Measurements from ENCODE around the gene ABCB8. TPM values are rescaled to one million over a fixed set of nuclear protein-coding genes. Genes with fewer than 3 reads are reported as not detected.
A peak's percentile ranks its signal among the peaks of the same experiment; 100 is the strongest.
"Not testable (repeated sequence)": the region's sequence is repeated elsewhere in the genome, so short reads cannot be mapped to it uniquely, and the experiment has no call there.

Gene ABCB8
- total RNA-seq, 1 experiment from 2014 or later: 32.7 TPM

DNA sequence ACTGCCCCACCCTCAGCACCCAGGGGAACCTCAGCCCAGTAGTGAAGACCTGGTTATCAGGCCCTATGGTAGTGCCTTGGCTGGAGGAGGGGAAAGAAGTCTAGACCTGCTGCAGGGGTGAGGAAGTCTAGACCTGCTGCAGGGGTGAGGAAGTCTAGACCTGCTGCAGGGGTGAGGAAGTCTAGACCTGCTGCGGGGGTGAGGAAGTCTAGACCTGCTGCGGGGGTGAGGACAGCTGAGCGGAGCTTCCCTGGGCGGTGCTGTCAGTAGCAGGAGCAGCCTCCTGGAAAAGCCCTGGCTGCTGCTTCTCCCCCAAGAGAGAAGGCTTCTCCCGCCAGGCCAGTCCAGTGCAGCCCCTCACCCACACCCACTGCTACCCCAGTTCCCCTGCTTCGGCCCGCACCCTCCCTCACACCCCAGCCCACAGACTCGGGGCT lies 31.2 kb upstream of the ABCB8 start:
- no peak for DNase-seq (ENCODE audit: extremely low read depth, low read depth)

DNA sequence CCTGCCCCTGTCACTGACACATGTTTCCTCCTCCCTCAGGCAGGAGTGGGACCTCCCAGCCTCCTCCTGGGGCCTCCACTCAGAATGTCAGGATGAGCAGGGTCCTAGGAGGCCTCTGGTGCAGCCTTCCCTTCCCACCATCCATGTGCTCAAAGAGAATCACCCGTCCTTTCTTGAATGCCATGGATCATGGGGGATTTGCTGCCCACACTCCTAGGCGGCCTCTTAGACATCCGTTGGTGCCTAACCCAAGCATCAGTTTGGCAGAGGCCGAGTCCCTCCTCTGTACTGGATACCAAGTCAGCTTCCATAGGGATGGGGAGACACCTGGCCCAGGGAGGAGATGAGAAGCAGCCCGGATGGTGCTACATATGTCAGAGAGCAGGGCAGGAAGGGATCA lies 30.4 kb upstream of the ABCB8 start:
- DNase-seq (ENCODE audit: extremely low read depth, low read depth): no peak

DNA sequence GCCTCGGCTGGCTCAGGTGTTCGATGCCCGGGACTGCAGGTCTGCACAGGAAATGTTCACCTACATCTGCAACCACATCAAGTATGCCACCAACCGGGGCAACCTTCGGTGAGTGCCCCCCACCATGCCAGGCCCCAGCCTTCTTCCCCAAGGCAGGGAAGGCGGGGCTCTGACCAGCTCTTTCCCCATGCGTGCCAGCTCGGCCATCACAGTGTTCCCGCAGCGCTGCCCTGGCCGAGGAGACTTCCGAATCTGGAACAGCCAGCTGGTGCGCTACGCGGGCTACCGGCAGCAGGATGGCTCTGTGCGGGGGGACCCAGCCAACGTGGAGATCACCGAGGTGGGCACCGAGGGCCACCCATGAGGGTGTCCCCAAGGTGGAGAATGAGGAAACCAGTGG lies 29.9 kb upstream of the ABCB8 start:
- DNase-seq (ENCODE audit: extremely low read depth, low read depth): no peak

DNA sequence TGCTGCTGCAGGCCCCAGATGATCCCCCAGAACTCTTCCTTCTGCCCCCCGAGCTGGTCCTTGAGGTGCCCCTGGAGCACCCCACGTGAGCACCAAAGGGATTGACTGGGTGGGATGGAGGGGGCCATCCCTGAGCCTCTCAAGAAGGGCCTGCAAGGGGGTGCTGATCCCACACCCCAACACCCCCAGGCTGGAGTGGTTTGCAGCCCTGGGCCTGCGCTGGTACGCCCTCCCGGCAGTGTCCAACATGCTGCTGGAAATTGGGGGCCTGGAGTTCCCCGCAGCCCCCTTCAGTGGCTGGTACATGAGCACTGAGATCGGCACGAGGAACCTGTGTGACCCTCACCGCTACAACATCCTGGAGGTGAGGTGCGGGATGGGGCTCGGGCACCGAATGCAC lies 29.2 kb upstream of the ABCB8 start:
- no peak for DNase-seq (ENCODE audit: extremely low read depth, low read depth)

DNA sequence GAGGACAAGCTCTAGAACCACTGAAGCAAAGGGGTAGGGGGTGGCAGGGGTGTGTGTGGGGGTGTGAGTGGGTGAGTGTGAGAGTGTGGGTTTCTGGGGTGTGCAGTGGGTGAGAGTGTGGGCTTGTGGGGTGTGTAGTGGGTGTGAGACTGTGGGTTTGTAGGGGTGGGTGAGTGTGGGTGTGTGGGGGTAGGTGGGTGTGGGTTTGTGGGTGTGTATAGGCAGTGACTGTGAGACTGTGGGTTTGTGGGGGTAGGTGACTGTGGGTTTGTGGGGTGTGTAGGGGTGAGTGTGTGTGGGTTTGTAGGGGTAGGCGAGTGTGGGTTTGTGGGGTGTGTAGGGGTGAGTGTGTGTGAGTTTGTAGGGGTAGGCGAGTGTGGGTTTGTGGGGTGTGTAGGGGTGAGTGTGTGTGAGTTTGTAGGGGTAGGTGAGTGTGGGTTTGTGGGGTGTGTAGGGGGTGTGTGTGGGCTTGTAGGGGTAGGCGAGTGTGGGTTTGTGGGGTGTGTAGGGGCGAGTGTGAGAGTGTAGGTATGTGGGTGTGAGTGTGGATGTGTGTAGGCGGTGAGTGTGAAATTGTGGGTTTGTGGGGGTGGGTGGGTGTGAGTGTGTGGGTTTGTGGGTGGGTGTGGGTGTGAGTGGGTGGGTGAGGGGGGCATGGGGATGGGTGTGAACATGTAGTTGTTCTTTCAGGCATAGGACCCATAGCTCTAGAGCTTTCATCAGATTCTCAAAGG lies 28.6 kb upstream of the ABCB8 start:
- DNase-seq (ENCODE audit: extremely low read depth, low read depth): no peak

DNA sequence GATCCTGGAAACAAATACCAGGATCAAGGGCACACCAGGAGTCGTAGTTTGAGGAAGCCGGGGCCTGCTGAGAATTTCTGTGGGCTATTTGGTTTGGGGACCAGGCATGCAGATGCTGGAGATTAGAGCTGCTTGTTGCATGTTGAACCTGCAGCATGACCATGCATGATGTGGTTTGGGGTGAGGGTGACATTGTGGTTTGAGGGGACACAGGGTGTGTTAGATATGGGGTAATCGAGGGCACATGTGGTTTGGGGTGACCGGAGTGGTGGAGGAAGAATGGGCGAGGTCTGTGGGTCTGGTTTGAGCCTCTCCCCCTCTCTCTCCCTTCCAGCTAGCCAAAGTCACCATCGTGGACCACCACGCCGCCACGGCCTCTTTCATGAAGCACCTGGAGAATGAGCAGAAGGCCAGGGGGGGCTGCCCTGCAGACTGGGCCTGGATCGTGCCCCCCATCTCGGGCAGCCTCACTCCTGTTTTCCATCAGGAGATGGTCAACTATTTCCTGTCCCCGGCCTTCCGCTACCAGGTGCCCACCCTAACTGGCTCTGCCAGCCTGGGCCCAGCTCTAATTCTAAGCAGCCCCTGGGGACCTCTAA lies 27.3 kb upstream of the ABCB8 start:
- DNase-seq (ENCODE audit: extremely low read depth, low read depth): no peak

DNA sequence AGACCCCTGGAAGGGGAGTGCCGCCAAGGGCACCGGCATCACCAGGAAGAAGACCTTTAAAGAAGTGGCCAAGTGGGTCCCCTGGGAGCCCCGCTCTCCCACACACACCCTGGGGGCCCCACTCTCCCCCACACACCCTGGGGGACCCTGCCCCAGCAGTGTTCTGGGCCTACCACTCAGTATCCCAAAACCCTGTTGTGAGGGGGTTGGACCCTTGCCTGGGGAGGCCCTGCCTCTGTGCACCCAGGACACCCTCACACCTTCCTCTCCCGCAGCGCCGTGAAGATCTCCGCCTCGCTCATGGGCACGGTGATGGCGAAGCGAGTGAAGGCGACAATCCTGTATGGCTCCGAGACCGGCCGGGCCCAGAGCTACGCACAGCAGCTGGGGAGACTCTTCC lies 26.7 kb upstream of the ABCB8 start:
- DNase-seq (ENCODE audit: extremely low read depth, low read depth): no peak

DNA sequence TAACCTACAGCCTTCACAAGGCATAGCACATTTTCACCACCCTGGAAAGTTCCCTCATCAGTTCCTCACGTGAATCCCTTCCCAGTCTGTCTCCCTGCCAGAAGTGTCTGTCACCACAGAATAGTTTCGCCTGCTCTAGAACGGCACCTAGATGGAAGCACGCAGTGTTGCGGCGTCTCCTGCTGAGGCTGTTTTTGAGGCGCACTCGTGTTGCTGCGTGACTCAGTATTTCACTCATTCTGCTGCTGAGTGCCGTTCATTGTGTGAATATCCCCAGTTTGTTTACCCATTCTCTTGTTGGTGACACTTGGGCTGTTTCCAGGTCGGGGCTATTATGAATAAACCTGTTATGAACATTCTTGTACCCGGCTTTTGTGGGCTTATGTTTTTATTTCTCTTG lies 24.7 kb upstream of the ABCB8 start:
- no peak for DNase-seq (ENCODE audit: extremely low read depth, low read depth)

DNA sequence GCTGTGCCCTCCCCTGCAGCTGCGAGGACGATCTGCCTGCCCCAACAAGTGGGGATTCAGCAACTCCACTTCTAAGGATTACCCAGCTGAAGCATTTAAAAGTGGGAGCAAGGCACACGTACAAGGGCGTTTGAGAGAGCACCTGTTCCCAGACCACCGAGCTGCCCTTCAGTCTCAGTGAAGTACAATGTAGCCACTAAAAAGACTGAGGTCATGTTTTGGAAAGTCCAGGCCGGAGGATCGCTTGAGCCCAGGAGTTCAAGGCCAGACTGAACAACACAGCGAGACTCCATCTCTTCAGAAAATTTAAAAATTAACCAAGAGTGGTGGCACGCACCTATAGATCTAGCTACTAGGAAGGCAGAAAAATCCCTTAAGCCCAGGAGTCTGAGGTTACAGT lies 22.7 kb upstream of the ABCB8 start:
- no peak for DNase-seq (ENCODE audit: extremely low read depth, low read depth)

DNA sequence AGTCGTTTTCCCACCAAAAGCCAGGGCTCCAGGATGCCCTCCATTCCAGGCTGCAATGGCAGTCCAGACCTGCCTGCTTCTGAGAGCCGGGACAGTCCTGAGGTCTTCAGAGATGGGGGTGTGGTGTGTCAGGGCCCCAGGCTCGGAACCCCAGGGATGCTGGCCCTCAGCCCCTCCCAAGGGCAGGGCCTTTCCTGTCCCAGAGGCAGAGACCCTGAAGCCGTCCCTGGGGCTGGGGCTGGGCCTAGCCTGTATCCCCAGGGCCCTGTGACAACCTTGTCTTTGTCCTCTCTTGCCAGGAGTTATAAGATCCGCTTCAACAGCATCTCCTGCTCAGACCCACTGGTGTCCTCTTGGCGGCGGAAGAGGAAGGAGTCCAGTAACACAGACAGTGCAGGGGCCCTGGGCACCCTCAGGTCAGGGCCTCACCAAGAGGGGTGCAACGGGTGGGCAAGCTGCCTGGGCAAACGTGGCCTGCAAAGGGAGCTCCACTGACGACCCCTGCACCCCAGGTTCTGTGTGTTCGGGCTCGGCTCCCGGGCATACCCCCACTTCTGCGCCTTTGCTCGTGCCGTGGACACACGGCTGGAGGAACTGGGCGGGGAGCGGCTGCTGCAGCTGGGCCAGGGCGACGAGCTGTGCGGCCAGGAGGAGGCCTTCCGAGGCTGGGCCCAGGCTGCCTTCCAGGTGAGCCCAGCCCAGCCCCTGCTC lies 21.5 kb upstream of the ABCB8 start:
- no peak for DNase-seq (ENCODE audit: extremely low read depth, low read depth)

DNA sequence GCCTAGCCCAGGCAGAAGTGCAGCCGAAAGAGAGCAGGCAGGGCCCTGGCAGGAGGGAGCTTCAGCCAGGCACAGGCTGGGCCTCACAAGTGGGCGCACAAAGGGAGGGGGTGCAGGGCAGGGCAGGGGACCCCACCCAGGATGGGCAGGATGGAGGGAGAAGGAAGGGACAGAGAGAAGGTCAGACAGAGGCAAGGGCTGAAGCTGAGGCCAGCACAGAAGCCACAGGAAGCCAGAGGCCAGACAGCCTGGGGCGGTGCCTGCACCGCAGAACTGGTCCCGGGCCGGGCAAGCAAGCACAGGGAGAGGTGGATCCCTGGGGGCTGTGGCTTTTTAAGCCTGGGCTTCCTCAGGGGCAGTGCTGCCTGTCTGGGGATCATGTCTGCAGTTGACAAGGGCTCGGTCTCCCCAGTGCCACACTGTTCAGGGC lies 20.8 kb upstream of the ABCB8 start:
- DNase-seq (ENCODE audit: extremely low read depth, low read depth): no peak

DNA sequence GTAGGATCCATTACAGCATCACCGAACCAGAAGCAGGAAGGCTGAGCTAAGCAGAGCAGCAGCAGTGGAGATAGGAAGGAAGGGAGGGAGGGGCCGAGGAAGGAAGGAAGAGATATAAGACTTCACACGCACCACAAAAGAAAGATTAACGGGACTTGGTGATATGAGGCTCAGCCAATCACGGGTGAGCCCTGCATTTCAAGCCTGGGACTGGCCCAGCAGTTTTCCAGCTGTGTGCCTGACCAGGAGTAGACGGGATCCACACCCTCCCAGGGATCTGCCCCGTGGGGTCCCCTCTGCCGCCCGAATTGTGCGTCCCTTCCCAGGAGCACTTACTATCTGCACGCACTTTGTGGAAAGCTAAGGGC lies 20.1 kb upstream of the ABCB8 start:
- DNase-seq (ENCODE audit: extremely low read depth, low read depth): no peak

DNA sequence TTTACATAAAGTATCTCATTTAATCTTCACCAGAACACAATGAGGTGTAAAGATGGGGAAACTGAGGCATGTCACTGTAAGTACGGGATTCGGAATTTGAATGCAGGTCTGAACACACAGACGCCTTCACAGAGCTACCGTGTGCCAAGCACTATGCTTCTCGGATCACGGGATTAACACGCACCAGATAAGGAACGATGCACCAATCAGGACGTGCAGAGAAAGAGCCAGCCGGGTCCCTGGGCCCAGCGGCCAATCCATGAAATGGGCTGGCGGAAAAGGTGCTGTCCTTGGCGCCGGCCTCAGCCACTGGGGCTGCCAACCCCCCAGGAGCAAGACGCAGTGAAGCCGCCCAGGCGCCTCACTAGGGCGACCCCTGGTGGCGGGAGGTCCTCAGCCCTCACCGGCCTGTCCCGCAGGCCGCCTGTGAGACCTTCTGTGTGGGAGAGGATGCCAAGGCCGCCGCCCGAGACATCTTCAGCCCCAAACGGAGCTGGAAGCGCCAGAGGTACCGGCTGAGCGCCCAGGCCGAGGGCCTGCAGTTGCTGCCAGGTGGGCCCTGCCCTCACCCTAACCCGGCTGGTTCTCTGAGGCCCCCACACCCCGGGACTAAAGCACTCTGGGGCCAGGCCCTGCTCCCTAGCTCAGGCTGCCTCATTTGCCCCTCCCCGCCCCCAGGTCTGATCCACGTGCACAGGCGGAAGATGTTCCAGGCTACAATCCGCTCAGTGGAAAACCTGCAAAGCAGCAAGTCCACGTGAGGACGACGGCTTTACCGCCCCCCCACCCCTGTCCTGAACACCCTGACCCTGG lies 19.5 kb upstream of the ABCB8 start:
- peak; percentile 23 for DNase-seq (ENCODE audit: extremely low read depth, low read depth)

DNA sequence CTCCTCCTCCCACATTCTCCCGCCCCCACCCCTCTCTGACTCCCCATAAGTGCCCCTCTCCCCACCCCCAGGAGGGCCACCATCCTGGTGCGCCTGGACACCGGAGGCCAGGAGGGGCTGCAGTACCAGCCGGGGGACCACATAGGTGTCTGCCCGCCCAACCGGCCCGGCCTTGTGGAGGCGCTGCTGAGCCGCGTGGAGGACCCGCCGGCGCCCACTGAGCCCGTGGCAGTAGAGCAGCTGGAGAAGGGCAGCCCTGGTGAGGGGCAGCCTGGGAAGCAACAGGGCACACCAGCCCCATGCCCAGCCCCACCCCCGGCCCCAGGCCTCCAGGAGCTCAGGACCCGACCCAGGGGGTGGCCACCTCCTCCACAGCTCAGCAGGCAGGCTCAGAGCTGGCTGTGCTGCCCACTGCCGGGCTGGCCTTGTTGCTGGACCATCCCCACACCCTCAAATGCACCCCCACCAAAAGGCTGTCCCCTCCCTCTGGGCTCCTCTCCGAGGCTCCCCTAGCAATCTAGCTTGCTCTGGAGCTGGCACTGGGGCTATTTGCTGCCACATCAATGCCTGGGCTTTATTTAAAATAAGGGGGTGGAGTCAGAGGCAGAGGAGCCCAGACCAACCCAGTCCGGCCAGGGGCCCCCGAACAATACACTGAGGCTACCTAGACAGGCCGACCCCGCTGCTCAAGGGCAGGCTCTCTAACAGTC lies 18.8 kb upstream of the ABCB8 start:
- DNase-seq (ENCODE audit: extremely low read depth, low read depth): no peak

DNA sequence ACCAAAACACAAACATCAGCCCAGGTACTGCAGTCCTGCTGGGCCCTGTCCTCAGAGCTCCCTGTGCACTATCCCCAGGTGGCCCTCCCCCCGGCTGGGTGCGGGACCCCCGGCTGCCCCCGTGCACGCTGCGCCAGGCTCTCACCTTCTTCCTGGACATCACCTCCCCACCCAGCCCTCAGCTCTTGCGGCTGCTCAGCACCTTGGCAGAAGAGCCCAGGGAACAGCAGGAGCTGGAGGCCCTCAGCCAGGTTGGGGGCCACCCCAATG lies 18.3 kb upstream of the ABCB8 start:
- no peak for DNase-seq (ENCODE audit: extremely low read depth, low read depth)

DNA sequence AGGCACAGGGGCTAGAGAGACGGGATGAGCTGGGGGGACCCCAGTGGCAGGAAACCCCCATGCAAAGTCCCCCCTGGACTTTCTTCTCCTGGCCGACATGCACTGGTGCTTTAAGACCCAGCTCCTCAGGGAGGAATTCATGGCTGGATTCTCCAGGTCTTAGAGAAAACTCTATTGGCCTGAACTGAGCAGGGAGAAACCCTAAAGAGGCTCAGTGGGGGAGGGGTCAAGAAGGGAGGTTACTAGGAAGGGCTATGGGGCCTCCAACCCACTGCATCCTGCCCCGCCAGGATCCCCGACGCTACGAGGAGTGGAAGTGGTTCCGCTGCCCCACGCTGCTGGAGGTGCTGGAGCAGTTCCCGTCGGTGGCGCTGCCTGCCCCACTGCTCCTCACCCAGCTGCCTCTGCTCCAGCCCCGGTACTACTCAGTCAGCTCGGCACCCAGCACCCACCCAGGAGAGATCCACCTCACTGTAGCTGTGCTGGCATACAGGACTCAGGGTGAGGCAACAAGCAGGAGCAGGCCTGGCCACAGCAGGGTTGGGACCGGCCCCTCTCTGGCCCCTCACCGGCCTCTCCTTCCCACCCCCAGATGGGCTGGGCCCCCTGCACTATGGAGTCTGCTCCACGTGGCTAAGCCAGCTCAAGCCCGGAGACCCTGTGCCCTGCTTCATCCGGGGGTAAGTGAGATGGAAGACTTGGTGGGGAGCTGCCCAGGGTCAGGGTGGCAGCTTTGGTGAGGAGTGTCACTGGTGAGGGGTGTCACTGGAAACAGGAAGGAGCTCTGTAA lies 17.7 kb upstream of the ABCB8 start:
- DNase-seq (ENCODE audit: extremely low read depth, low read depth): no peak

DNA sequence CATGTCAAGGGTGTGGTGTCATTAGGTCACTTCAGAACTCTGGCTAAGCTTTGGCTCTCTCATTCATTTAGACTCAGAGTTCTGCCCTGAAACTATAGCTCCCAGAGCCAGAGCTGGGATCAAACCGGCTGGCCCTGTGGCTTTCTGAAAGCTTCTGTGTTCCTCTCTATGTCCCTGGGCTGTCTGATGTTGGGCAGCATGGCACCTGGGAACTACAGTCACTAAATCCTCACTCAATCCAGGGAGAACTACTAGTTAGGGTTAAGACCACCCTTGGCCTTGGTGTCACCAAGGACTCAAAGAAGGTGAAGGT lies 17.2 kb upstream of the ABCB8 start:
- no peak for DNase-seq (ENCODE audit: extremely low read depth, low read depth)

DNA sequence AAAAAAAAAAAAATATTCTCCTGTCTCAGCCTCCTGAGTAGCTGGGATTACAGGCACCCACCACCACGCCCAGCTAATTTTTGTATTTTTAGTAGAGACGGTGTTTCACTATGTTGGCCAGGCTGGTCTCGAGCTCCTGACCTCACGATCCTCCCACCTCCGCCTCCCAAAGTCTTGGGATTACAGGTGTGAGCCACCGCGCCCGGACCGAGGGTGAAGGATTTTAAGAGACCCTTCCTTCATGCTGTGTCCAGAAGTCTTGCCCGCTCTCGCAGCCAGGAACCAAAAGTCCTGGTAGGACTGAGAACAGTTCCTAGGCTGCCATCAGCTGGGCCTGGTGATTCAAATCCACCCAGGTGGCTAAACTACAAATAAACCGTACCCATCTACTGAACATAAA lies 16.6 kb upstream of the ABCB8 start:
- DNase-seq (ENCODE audit: extremely low read depth, low read depth): not testable (repeated sequence)

DNA sequence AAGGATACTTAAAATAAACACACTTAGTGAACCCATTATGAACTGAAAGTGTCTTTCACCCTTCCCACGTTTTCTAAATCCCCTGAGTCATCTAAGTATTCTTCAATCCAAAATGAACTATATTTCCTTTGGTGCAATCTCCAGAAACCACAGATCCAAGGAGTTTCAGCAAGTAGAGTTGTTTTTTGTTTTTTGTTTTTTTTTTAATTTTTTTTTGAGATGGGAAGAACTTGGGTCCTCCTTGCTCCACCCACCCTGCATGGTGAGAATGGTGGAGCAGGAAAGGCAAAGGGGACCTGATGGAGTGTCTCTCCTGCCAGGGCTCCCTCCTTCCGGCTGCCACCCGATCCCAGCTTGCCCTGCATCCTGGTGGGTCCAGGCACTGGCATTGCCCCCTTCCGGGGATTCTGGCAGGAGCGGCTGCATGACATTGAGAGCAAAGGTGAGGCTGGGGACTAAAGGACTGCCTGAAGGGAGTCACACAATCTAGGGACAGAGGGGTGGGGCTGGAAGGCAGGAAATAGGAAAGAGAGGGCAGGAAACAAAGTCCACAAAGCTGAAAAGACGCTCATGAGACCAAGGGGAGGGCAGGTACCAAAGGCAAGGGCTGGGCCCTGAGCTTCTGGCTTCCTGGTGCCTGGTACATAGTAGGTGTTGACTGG lies 16.1 kb upstream of the ABCB8 start:
- no peak for DNase-seq (ENCODE audit: extremely low read depth, low read depth)

DNA sequence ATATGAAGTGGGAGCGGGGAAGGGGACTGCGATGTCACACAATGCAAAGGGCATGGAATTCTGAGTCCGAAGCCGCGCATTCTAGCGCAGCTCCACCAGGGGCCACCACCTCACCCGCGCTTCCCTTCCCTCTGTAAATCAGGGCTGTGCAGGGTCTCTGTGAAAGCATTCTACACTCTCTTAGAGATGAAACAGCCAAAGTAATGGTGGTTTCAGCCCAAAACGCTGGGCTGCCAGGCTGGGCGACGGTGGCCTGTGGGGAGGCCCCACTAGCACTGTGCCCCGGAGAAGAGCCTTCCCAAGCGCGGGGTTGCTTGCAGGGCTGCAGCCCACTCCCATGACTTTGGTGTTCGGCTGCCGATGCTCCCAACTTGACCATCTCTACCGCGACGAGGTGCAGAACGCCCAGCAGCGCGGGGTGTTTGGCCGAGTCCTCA lies 15.3 kb upstream of the ABCB8 start:
- peak; percentile 7 for DNase-seq (ENCODE audit: extremely low read depth, low read depth)
